ENCODE results near the gene ADK. TPM values are rescaled to one million over a fixed set of nuclear protein-coding genes. Genes with fewer than 3 reads are reported as not detected.

ADK gene
- total RNA-seq, 2 experiments from 2014 or later = 56.9 to 57.5 TPM

GRCh38 chr10:74690393-74690792 is 539.4 kb downstream of the ADK start:
- no peaks in the 10 kb centered on the region for H3K27me3 Mint-ChIP-seq
- POLR2A ChIA-PET = no interaction called here
- peaks cover 7% of the 10 kb centered on the region for H3K36me3 Mint-ChIP-seq (ENCODE audit: low read depth)
- CTCF ChIA-PET = interaction anchor here (1.2 to 1.6 kb wide), 2 partner anchors 8 to 331 kb away, joined by 4 to 6 read pairs; no protein-coding TSS in a partner anchor
- no peak for ATAC-seq
- no peak overlapping the region for H3K27ac Mint-ChIP-seq
- intact Hi-C loops (cut with micrococcal nuclease) = no loop called here
- no peaks in the 10 kb centered on the region for H3K4me1 Mint-ChIP-seq (ENCODE audit: low read depth)
- H3K9me3 Mint-ChIP-seq = no peaks in the 10 kb centered on the region
- H3K4me3 Mint-ChIP-seq = no peak overlapping the region
- DNase-seq = no peak
- TF ChIP-seq CTCF (IDR thresholded peaks at IDR 0.05) = no peak

- ChIA-PET CTCF (interaction anchor here (1.2 to 1.6 kb wide), 2 partner anchors 9 to 330 kb away, joined by 4 to 6 read pairs; no protein-coding TSS in a partner anchor), POLR2A (no interaction called here)
- H3K36me3 Mint-ChIP-seq (ENCODE audit: low read depth) = peaks cover 6% of the 10 kb centered on the region
- no peaks in the 10 kb centered on the region for H3K27me3 Mint-ChIP-seq
- TF ChIP-seq CTCF (IDR thresholded peaks at IDR 0.05) = no peak
- H3K9me3 Mint-ChIP-seq = no peaks in the 10 kb centered on the region
- no peak overlapping the region for H3K27ac Mint-ChIP-seq
- no peak for DNase-seq
- intact Hi-C loops (cut with micrococcal nuclease) = no loop called here
- no peak overlapping the region for H3K4me3 Mint-ChIP-seq
- no peaks in the 10 kb centered on the region for H3K4me1 Mint-ChIP-seq (ENCODE audit: low read depth)
- no peak for ATAC-seq
Observed at GRCh38 chr10:74691164-74691563, 540.1 kb downstream of the ADK start.

GRCh38 chr10:74704629-74705357 is 553.8 kb downstream of the ADK start:
- DNase-seq = no peak
- H3K4me3 Mint-ChIP-seq = no peak overlapping the region
- no peak for TF ChIP-seq CTCF (IDR thresholded peaks at IDR 0.05)
- ATAC-seq = no peak
- intact Hi-C loops (cut with micrococcal nuclease) = no loop called here
- no peaks in the 10 kb centered on the region for H3K4me1 Mint-ChIP-seq (ENCODE audit: low read depth)
- no peaks in the 10 kb centered on the region for H3K27me3 Mint-ChIP-seq
- POLR2A ChIA-PET = interaction anchor here (0.7 kb wide), 1 partner anchor 174 kb away, joined by 3 read pairs; no protein-coding TSS in a partner anchor
- H3K36me3 Mint-ChIP-seq (ENCODE audit: low read depth) = peaks cover 6% of the 10 kb centered on the region
- H3K9me3 Mint-ChIP-seq = peaks cover 4% of the 10 kb centered on the region
- CTCF ChIA-PET = interaction anchor here (1.0 kb wide), 1 partner anchor 13 kb away, joined by 3 read pairs; no protein-coding TSS in a partner anchor
- no peak overlapping the region for H3K27ac Mint-ChIP-seq

GRCh38 chr10:74705358-74705980 is 554.4 kb downstream of the ADK start:
- Mint-ChIP-seq H3K9me3 (peaks cover 4% of the 10 kb centered on the region), H3K27ac (no peak overlapping the region), H3K27me3 (no peaks in the 10 kb centered on the region), H3K4me3 (no peak overlapping the region), H3K36me3 (ENCODE audit: low read depth) (peaks cover 10% of the 10 kb centered on the region), H3K4me1 (ENCODE audit: low read depth) (no peaks in the 10 kb centered on the region)
- intact Hi-C loops (cut with micrococcal nuclease) = no loop called here
- ATAC-seq = no peak
- no peak for TF ChIP-seq CTCF (IDR thresholded peaks at IDR 0.05)
- POLR2A ChIA-PET = no interaction called here
- DNase-seq = no peak
- CTCF ChIA-PET = interaction anchor here (1.0 kb wide), 1 partner anchor 13 kb away, joined by 3 read pairs; no protein-coding TSS in a partner anchor

- peaks cover 13% of the 10 kb centered on the region for H3K36me3 Mint-ChIP-seq (ENCODE audit: low read depth)
Observed at GRCh38 chr10:74706966-74707365, 555.9 kb downstream of the ADK start.

More at GRCh38 chr10:74706966-74707365, 555.9 kb downstream of the ADK start:
- no peak overlapping the region for H3K27ac Mint-ChIP-seq
- H3K27me3 Mint-ChIP-seq = no peaks in the 10 kb centered on the region
- TF ChIP-seq CTCF (IDR thresholded peaks at IDR 0.05) = no peak
- CTCF ChIA-PET = interaction anchor here (0.8 kb wide), 1 partner anchor 41 kb away, joined by 3 read pairs; no protein-coding TSS in a partner anchor
- POLR2A ChIA-PET = no interaction called here
- DNase-seq (no peak), ATAC-seq (no peak)
- no peaks in the 10 kb centered on the region for H3K4me1 Mint-ChIP-seq (ENCODE audit: low read depth)
- H3K9me3 Mint-ChIP-seq = peaks cover 4% of the 10 kb centered on the region
- no peak overlapping the region for H3K4me3 Mint-ChIP-seq
- intact Hi-C loops (cut with micrococcal nuclease) = no loop called here

Data from activated CD8-positive, alpha-beta T cell treated with anti-CD3 and anti-CD28 coated beads for 36 hours (primary cell).